Neutrophil (primary cell): ENCODE data around the gene BIN2.

Experiments used
- H3K27ac ChIP-seq: fragments of 200-600 bp; sonication (generic); 2 replicates; pipeline ENCODE4 v1.5.1; 2016; ENCODE audit warnings: mild to moderate bottlenecking, moderate library complexity
- H3K27me3 ChIP-seq: fragments of 200-600 bp; sonication (generic); 2 replicates; pipeline ENCODE4 v1.6.0; 2016; ENCODE audit warnings: mild to moderate bottlenecking
- H3K36me3 ChIP-seq: fragments of 200-600 bp; sonication (generic); 2 replicates; pipeline ENCODE4 v1.5.1; 2017
- H3K4me1 ChIP-seq, 2 experiments: fragments of 200-600 bp in 1 of 2; sonication (generic) in 1 of 2; 1 replicate in 1 of 2; 2 replicates in 1 of 2; pipeline versions ENCODE4 v1.5.1 to v1.6.1; 2013 to 2016; ENCODE audit warnings: low read depth in 1 of 2, low read length in 1 of 2, mild to moderate bottlenecking in 1 of 2, moderate library complexity in 1 of 2; ENCODE audit not compliant: control insufficient read depth in 1 of 2, insufficient read depth in 1 of 2
- H3K4me3 ChIP-seq, 2 experiments: fragments of 200-600 bp in 1 of 2; sonication (generic) in 1 of 2; 1 replicate in 1 of 2; 2 replicates in 1 of 2; pipeline ENCODE4 v1.5.1; 2013 to 2016; ENCODE audit warnings: low read depth in 1 of 2, low read length in 1 of 2, mild to moderate bottlenecking in 1 of 2, moderate library complexity in 1 of 2
- H3K9me3 ChIP-seq: fragments of 200-600 bp; sonication (generic); 2 replicates; pipeline ENCODE4 v1.5.1; 2016
- CTCF ChIP-seq: fragments of 200-600 bp; sonication (generic); IDR thresholded peaks from 2 replicates; pipeline ENCODE4 v1.5.1; 2016; ENCODE audit warnings: antibody characterized with exemption

BIN2 gene

DNA sequence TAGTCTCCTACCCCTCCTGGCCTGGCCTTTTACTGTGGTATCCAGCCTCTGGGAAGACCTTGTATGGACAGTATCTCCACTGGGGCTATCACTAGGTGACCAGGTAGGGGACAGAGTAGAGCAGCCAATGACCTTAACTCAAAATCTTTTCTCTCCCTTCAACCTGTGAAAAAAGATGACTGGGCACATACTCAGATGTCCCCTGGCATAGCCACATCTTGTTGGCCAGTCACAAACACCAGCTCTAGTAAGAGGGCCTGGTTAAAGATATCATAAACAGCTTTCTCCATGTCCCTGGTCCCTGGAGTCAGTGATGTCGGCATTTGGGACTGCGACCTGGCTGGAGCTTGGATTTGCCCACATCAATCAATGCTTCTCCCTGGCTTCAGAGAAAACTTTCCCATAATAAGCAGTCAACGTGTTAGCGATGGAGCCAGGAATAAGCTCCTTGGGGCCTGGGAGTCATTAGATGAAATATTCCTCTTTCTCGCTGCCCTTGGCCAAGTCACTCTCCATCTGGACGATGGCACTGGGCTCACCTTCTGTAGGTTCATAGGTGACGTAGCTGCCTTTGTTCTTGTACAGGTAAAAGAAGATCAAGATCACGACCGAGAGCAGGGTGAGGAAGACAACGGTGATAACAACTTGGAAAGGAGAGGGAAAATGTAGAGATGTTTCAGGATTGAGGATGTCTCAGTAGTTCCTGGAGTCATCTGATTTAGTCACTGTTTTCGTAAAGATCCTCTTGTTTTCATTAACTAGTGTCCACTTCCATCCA lies 78.3 kb downstream of the BIN2 start:
- TF ChIP-seq CTCF, result no peak
- H3K4me1 ChIP-seq, result peaks cover 97 to 99% of the 10 kb centered on the region in 2 experiments
- H3K9me3 ChIP-seq, result peaks cover under 1% of the 10 kb centered on the region
- H3K36me3 ChIP-seq, result peaks cover 48% of the 10 kb centered on the region
- peak overlapping the region; percentile 39 to 46 for H3K4me3 ChIP-seq
- no peaks in the 10 kb centered on the region for H3K27me3 ChIP-seq
- H3K27ac ChIP-seq, result peak overlapping the region; percentile 82

GRCh38 chr12:51244269-51244668 lies 79.7 kb downstream of the BIN2 start:
- no peak overlapping the region for H3K4me3 ChIP-seq
- TF ChIP-seq CTCF, result no peak
- H3K36me3 ChIP-seq, result peaks cover 60% of the 10 kb centered on the region
- peaks cover 95 to 97% of the 10 kb centered on the region in 2 experiments for H3K4me1 ChIP-seq
- peaks cover 5% of the 10 kb centered on the region for H3K9me3 ChIP-seq
- no peaks in the 10 kb centered on the region for H3K27me3 ChIP-seq
- H3K27ac ChIP-seq, result peak overlapping the region; percentile 100

GRCh38 chr12:51242876-51243275 lies 81.1 kb downstream of the BIN2 start:
- Histone ChIP-seq H3K27ac (peak overlapping the region; percentile 100), H3K4me3 (peak overlapping the region; percentile 10 to 97), H3K9me3 (peaks cover 5% of the 10 kb centered on the region), H3K36me3 (peaks cover 60% of the 10 kb centered on the region), H3K4me1 (peaks cover 88 to 89% of the 10 kb centered on the region in 2 experiments), H3K27me3 (no peaks in the 10 kb centered on the region)
- no peak for TF ChIP-seq CTCF

DNA sequence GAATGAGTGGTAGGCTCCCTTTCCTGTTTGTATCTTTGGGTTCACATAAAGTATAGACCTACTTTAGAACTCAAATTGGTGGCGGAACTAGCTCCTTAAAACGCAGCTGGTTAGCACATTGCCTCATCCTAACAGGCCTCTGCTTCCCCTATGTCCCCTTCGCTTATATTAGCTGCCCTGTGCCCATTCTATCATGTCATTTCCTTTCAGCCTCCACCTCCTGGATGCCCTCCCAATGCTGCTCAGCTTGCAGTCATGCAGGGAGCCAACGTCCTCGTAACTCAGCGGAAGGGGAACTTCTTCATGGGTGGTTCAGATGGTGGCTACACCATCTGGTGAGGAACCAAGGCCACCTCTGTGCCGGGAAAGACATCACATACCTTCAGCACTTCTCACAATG lies 81.9 kb downstream of the BIN2 start:
- Histone ChIP-seq H3K27me3 (no peaks in the 10 kb centered on the region), H3K4me1 (peaks cover 82 to 85% of the 10 kb centered on the region in 2 experiments), H3K4me3 (peak overlapping the region; percentile 10 to 97), H3K9me3 (peaks cover 5% of the 10 kb centered on the region), H3K36me3 (peaks cover 60% of the 10 kb centered on the region), H3K27ac (peak overlapping the region; percentile 100)
- no peak for TF ChIP-seq CTCF

GRCh38 chr12:51240971-51241370 lies 83.0 kb downstream of the BIN2 start:
- no peaks in the 10 kb centered on the region for H3K27me3 ChIP-seq
- peak overlapping the region; percentile 86 to 97 for H3K4me3 ChIP-seq
- H3K4me1 ChIP-seq, result peaks cover 78 to 85% of the 10 kb centered on the region in 2 experiments
- peaks cover 5% of the 10 kb centered on the region for H3K9me3 ChIP-seq
- H3K27ac ChIP-seq, result peak overlapping the region; percentile 100
- TF ChIP-seq CTCF, result no peak
- H3K36me3 ChIP-seq, result peaks cover 60% of the 10 kb centered on the region
